ENCODE data around the gene KRTAP5-5. TPM values are rescaled to one million over a fixed set of nuclear protein-coding genes. Genes with fewer than 3 reads are reported as not detected.
A peak's percentile ranks its signal among the peaks of the same experiment; 100 is the strongest.

Gene KRTAP5-5
- total RNA-seq, 1 donor from 2014 or later: not detected

- Mint-ChIP-seq H3K27ac (no peak overlapping the region), H3K27me3 (peaks cover 3% of the 10 kb centered on the region)
- DNase-seq (ENCODE audit: extremely low spot score, unreplicated experiment): peak; percentile 90
These were observed 23.4 kb downstream of the KRTAP5-5 start for GRCh38 chr11:1652771-1653540.

GRCh38 chr11:1653541-1654387 is 24.2 kb downstream of the KRTAP5-5 start:
- Mint-ChIP-seq H3K4me1 (ENCODE audit: unreplicated experiment) (peaks cover 12% of the 10 kb centered on the region), H3K36me3 (no peaks in the 10 kb centered on the region), H3K4me3 (no peak overlapping the region), H3K9me3 (no peaks in the 10 kb centered on the region), H3K27me3 (peaks cover 3% of the 10 kb centered on the region), H3K27ac (no peak overlapping the region)
- no peak for TF ChIP-seq CTCF (conservative IDR thresholded peaks at IDR 0.05)
- DNase-seq (ENCODE audit: extremely low spot score, unreplicated experiment): peak; percentile 64

More at GRCh38 chr11:1652771-1653540, 23.4 kb downstream of the KRTAP5-5 start:
- no peak overlapping the region for H3K4me3 Mint-ChIP-seq
- no peaks in the 10 kb centered on the region for H3K9me3 Mint-ChIP-seq
- H3K36me3 Mint-ChIP-seq: no peaks in the 10 kb centered on the region
- H3K4me1 Mint-ChIP-seq (ENCODE audit: unreplicated experiment): peaks cover 12% of the 10 kb centered on the region
- peak; percentile 100 for TF ChIP-seq CTCF (conservative IDR thresholded peaks at IDR 0.05)

GRCh38 chr11:1654388-1655167 is 25.0 kb downstream of the KRTAP5-5 start:
- Mint-ChIP-seq H3K27ac (no peak overlapping the region), H3K4me1 (ENCODE audit: unreplicated experiment) (peaks cover 12% of the 10 kb centered on the region), H3K36me3 (no peaks in the 10 kb centered on the region), H3K9me3 (no peaks in the 10 kb centered on the region), H3K4me3 (no peak overlapping the region), H3K27me3 (peaks cover 3% of the 10 kb centered on the region)
- no peak for DNase-seq (ENCODE audit: extremely low spot score, unreplicated experiment)
- TF ChIP-seq CTCF (conservative IDR thresholded peaks at IDR 0.05): no peak

GRCh38 chr11:1655168-1656060 is 25.8 kb downstream of the KRTAP5-5 start:
- Mint-ChIP-seq H3K36me3 (no peaks in the 10 kb centered on the region), H3K4me3 (no peak overlapping the region), H3K27ac (no peak overlapping the region), H3K4me1 (ENCODE audit: unreplicated experiment) (peaks cover 19% of the 10 kb centered on the region), H3K27me3 (peaks cover 12% of the 10 kb centered on the region), H3K9me3 (no peaks in the 10 kb centered on the region)
- no peak for DNase-seq (ENCODE audit: extremely low spot score, unreplicated experiment)
- no peak for TF ChIP-seq CTCF (conservative IDR thresholded peaks at IDR 0.05)
